GM18526 (cell line): ENCODE results near the gene DONSON.

ENCODE experiments used
- POLR2A ChIP-seq: IDR thresholded peaks from 3 replicates; pipeline ENCODE4 v1.6.1; 2011; ENCODE audit not compliant: insufficient read length; ENCODE audit errors: extremely low read depth

Gene DONSON

DNA sequence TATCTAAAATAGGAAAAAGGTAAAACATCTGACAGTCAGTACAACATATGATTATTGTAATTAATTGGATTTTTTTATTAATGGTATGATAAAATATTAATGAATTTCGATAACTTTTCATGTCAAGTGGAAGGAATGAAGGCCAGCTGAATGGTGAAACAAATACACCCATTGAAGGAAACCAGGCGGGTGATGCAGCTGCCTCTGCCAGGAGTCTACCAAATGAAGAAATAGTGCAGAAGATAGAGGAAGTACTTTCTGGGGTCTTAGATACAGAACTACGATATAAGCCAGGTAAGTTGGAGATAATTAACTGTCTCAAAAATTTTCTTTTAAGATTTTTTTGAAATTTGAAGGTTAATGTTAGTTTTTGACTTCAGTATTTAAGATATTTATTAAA lies 42.4 kb downstream of the DONSON start:
- TF ChIP-seq POLR2A, result no peak

- TF ChIP-seq POLR2A, result no peak
Observed at GRCh38 chr21:33544451-33545195, 43.9 kb downstream of the DONSON start.

DNA sequence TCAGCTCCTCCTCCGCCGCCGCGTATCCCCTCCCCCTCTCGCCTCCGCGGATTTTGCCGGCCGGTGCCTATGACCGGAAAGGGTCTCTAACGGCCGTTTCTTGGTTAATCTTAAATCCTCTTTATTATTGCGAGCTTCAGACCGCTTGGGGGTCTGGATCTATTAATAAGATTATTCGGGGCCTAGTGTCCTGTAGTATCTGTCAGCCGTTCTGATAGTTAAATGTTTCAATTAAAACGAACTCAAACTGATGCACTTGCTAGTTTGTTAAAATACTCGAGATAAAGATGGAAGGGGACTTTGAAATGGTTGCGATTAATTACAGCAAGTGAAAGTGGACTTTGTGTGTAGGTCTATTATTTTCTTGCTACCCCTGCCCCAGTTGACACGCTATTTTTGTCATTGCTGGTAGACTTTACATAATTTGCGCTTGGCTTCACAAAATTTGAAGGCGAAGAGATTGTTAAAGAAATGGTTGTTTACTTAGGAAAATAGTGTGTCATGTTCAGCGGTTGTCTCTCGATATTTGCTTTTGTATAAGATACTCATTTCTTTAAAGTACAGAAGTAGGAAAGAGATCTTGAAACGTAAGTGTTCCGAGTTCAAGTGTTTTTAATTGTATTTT lies 44.9 kb downstream of the DONSON start:
- TF ChIP-seq POLR2A, result no peak

GRCh38 chr21:33542640-33543504 lies 45.6 kb downstream of the DONSON start, which contains the start of gene SON:
Gene SON (plus strand): TSS chr21:33543038. CDS start chr21:33543093, 55 bp downstream.
- TF ChIP-seq POLR2A, result peak; percentile 87

- peak; percentile 80 for TF ChIP-seq POLR2A
Observed at GRCh38 chr21:33541756-33542639, 46.5 kb downstream of the DONSON start, which contains the start of gene GART. Gene GART (minus strand): TSS chr21:33542117. CDS start chr21:33539315, 2,802 bp downstream.

GRCh38 chr21:33541105-33541711 lies 47.3 kb downstream of the DONSON start:
- no peak for TF ChIP-seq POLR2A

DNA sequence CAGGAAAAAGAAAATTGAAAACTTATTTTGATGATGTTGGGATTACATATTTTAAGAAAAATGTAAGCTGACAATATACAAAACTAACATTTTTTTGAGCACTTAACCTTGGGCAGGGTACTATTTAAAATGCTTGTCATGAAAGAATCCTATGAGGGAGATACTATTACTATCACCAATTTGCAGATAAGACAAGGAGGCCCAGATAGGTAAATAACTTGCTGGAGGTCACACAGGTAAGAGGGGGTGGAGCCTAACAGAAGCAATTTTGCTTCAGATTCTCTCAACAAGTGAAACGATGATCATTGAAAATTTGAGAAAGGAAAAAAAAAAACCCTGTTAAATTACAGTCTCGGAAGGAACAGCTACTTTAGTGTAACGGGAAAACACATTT lies 47.8 kb downstream of the DONSON start:
- no peak for TF ChIP-seq POLR2A

DNA sequence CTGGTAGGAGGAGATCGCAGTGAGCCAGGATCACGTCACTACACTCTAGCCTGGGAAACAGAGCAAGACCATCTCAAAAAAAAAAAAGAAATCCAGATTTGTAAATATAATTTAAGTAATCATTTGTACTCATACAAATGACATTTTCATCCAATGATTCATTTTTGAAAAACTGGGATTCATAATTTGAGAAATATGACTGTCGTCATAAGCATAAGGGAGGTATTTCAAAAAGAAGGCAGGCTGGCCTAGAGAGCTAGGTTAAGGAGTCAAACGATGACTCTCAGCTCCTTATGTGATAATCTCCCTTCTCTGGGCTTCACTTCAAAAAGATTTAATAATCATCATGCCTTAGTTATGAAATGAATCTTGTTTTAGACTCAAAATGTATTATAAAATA lies 48.9 kb downstream of the DONSON start:
- no peak for TF ChIP-seq POLR2A

DNA sequence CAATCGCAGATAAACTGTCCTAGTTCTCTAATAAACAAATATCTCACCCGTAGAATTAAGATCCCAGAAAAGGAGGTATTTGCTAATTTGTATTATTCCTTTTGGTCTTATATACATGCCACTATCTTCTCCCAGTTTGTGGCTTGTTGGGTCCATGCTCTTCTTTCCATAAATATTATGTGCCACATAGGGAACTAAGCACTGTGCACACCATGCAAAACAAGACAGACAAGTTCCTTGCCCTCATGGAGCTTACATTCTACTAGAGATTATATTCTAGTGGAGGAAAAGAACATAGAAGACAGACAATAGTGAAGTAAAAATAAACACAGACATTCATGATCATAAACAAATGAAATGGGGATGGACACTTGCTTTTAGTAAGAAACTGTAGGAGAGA lies 51.3 kb downstream of the DONSON start:
- TF ChIP-seq POLR2A, result no peak

DNA sequence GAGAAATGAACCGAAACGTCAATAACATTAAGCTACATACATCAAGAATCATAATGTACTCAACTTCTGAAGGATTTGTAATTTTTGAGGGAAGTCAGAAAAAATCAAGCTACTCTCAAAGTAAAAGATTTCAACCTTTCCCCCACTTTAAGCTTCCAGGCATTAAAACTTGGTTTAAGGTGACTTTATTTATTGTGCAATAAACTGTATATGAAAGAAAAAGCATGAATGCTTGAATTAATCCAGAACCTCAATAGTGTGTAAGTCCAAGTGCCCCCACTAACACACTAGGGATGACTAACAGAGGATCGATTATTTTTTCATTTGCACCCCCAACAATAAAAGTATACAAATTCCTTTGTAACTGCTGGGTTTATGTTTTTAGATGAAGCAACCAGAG lies 57.5 kb downstream of the DONSON start:
- TF ChIP-seq POLR2A, result no peak
